HG03039 (cell line): Measurements from ENCODE around the gene CYP4B1.
"Not testable (repeated sequence)": the region's sequence is repeated elsewhere in the genome, so short reads cannot be mapped to it uniquely, and the experiment has no call there.

Experiments used
- ATAC-seq: cut with Tn5 transposase; IDR thresholded peaks from one replicate; pipeline ENCODE4 v1.9.1; 2021; ENCODE audit warnings: mild to moderate bottlenecking, moderate library complexity; ENCODE audit not compliant: unreplicated experiment

CYP4B1 gene

GRCh38 chr1:46798810-46799209, at the start of gene CYP4B1:
CYP4B1 (plus strand) TSS chr1:46799046; CDS start chr1:46799082, 36 bp downstream.
- no peak for ATAC-seq

GRCh38 chr1:46749404-46749803, 49.4 kb upstream of the CYP4B1 start:
- ATAC-seq, result no peak

- no peak for ATAC-seq
Observed at GRCh38 chr1:46749921-46750404, 48.9 kb upstream of the CYP4B1 start.

GRCh38 chr1:46753985-46754384, 44.9 kb upstream of the CYP4B1 start:
- no peak for ATAC-seq

- ATAC-seq, result not testable (repeated sequence)
Observed at GRCh38 chr1:46754707-46755106, 44.1 kb upstream of the CYP4B1 start.

GRCh38 chr1:46755121-46755520, 43.7 kb upstream of the CYP4B1 start:
- no peak for ATAC-seq

- ATAC-seq, result no peak
Observed at GRCh38 chr1:46757247-46757955, 41.4 kb upstream of the CYP4B1 start.

GRCh38 chr1:46757956-46758528, 40.8 kb upstream of the CYP4B1 start:
- ATAC-seq, result no peak

- ATAC-seq, result no peak
Observed at GRCh38 chr1:46760558-46761166, 38.2 kb upstream of the CYP4B1 start.

GRCh38 chr1:46761740-46762139, 37.1 kb upstream of the CYP4B1 start:
- ATAC-seq, result no peak

- ATAC-seq, result no peak
Observed at GRCh38 chr1:46764402-46764801, 34.4 kb upstream of the CYP4B1 start.

- no peak for ATAC-seq
Observed at GRCh38 chr1:46767649-46768282, 31.1 kb upstream of the CYP4B1 start.

- no peak for ATAC-seq
Observed at GRCh38 chr1:46768445-46768844, 30.4 kb upstream of the CYP4B1 start.

- no peak for ATAC-seq
Observed at GRCh38 chr1:46769028-46769740, 29.7 kb upstream of the CYP4B1 start.

- ATAC-seq, result no peak
Observed at GRCh38 chr1:46770541-46770940, 28.3 kb upstream of the CYP4B1 start.

- no peak for ATAC-seq
Observed at GRCh38 chr1:46772571-46772970, 26.3 kb upstream of the CYP4B1 start.

- no peak for ATAC-seq
Observed at GRCh38 chr1:46774297-46774696, 24.5 kb upstream of the CYP4B1 start.

GRCh38 chr1:46778456-46778855, 20.4 kb upstream of the CYP4B1 start:
- not testable (repeated sequence) for ATAC-seq

GRCh38 chr1:46784666-46785065, 14.2 kb upstream of the CYP4B1 start:
- ATAC-seq, result no peak

GRCh38 chr1:46788634-46789033, 10.2 kb upstream of the CYP4B1 start:
- not testable (repeated sequence) for ATAC-seq
